Measurements from ENCODE around the gene GALNS. TPM values are rescaled to one million over a fixed set of nuclear protein-coding genes. Genes with fewer than 3 reads are reported as not detected.

GALNS gene
- polyA plus RNA-seq, 6 donors from 2014 or later, result 6.1 to 21.4 (median 9.5) TPM

- Mint-ChIP-seq H3K27ac (no peak overlapping the region), H3K4me1 (peaks cover 0 to 6% (median 0%) of the 10 kb centered on the region in 3 donors), H3K27me3 (no peaks in the 10 kb centered on the region), H3K36me3 (no peaks in the 10 kb centered on the region), H3K9me3 (no peaks in the 10 kb centered on the region), H3K4me3 (no peak overlapping the region)
- DNase-seq (no peak), ATAC-seq (ENCODE audit: low read depth in 2 of 2) (no peak)
These were observed 16.0 kb downstream of the GALNS start for GRCh38 chr16:88840600-88841215.

- ATAC-seq (ENCODE audit: low read depth in 2 of 2) (no peak), DNase-seq (no peak)
- no peaks in the 10 kb centered on the region for H3K9me3 Mint-ChIP-seq
- H3K36me3 Mint-ChIP-seq, result no peaks in the 10 kb centered on the region
- no peak overlapping the region for H3K4me3 Mint-ChIP-seq
- no peak overlapping the region for H3K27ac Mint-ChIP-seq
- no peaks in the 10 kb centered on the region for H3K27me3 Mint-ChIP-seq
- H3K4me1 Mint-ChIP-seq, result peaks cover 0 to 6% (median 0%) of the 10 kb centered on the region in 3 donors
These were observed 16.8 kb downstream of the GALNS start for GRCh38 chr16:88839745-88840599.

GRCh38 chr16:88839026-88839529 lies 17.7 kb downstream of the GALNS start:
- Mint-ChIP-seq H3K9me3 (no peaks in the 10 kb centered on the region), H3K27ac (no peak overlapping the region), H3K36me3 (no peaks in the 10 kb centered on the region), H3K27me3 (no peaks in the 10 kb centered on the region), H3K4me1 (peaks cover 0 to 6% (median 0%) of the 10 kb centered on the region in 3 donors), H3K4me3 (no peak overlapping the region)
- DNase-seq (no peak), ATAC-seq (ENCODE audit: low read depth in 2 of 2) (no peak)

GRCh38 chr16:88838566-88838965 lies 18.2 kb downstream of the GALNS start:
- no peaks in the 10 kb centered on the region for H3K36me3 Mint-ChIP-seq
- DNase-seq (no peak), ATAC-seq (ENCODE audit: low read depth in 2 of 2) (no peak)
- no peaks in the 10 kb centered on the region for H3K9me3 Mint-ChIP-seq
- no peak overlapping the region for H3K4me3 Mint-ChIP-seq
- peaks cover 0 to 6% (median 1%) of the 10 kb centered on the region in 3 donors for H3K4me1 Mint-ChIP-seq
- no peaks in the 10 kb centered on the region for H3K27me3 Mint-ChIP-seq
- H3K27ac Mint-ChIP-seq, result no peak overlapping the region

- DNase-seq (no peak), ATAC-seq (ENCODE audit: low read depth in 2 of 2) (no peak)
- no peak overlapping the region for H3K27ac Mint-ChIP-seq
- H3K4me1 Mint-ChIP-seq, result peaks cover 0 to 5% (median 0%) of the 10 kb centered on the region in 3 donors
- no peak overlapping the region for H3K4me3 Mint-ChIP-seq
- H3K27me3 Mint-ChIP-seq, result no peaks in the 10 kb centered on the region
- no peaks in the 10 kb centered on the region for H3K9me3 Mint-ChIP-seq
- H3K36me3 Mint-ChIP-seq, result no peaks in the 10 kb centered on the region
These were observed 18.9 kb downstream of the GALNS start for GRCh38 chr16:88837806-88838205.

- ATAC-seq (ENCODE audit: low read depth in 2 of 2) (no peak), DNase-seq (no peak)
- Mint-ChIP-seq H3K9me3 (no peaks in the 10 kb centered on the region), H3K27me3 (no peaks in the 10 kb centered on the region), H3K27ac (no peak overlapping the region), H3K4me1 (peaks cover 0 to 5% (median 0%) of the 10 kb centered on the region in 3 donors), H3K4me3 (no peak overlapping the region), H3K36me3 (no peaks in the 10 kb centered on the region)
These were observed 20.0 kb downstream of the GALNS start for GRCh38 chr16:88836791-88837190.

- DNase-seq (no peak), ATAC-seq (ENCODE audit: low read depth in 2 of 2) (no peak)
- Mint-ChIP-seq H3K4me3 (no peak overlapping the region), H3K9me3 (no peaks in the 10 kb centered on the region), H3K27ac (peak overlapping the region in 1 of 6 donors; percentile 81), H3K27me3 (no peaks in the 10 kb centered on the region), H3K36me3 (no peaks in the 10 kb centered on the region), H3K4me1 (peaks cover 0 to 5% (median 0%) of the 10 kb centered on the region in 3 donors)
These were observed 20.9 kb downstream of the GALNS start for GRCh38 chr16:88835818-88836217.

- DNase-seq (no peak), ATAC-seq (ENCODE audit: low read depth in 2 of 2) (no peak)
- Mint-ChIP-seq H3K36me3 (no peaks in the 10 kb centered on the region), H3K4me1 (peaks cover 0 to 5% (median 0%) of the 10 kb centered on the region in 3 donors), H3K27ac (peak overlapping the region in 1 of 6 donors; percentile 81), H3K9me3 (no peaks in the 10 kb centered on the region), H3K27me3 (no peaks in the 10 kb centered on the region), H3K4me3 (no peak overlapping the region)
These were observed 21.4 kb downstream of the GALNS start for GRCh38 chr16:88835383-88835782.

- H3K9me3 Mint-ChIP-seq, result no peaks in the 10 kb centered on the region
- no peak overlapping the region for H3K4me3 Mint-ChIP-seq
- H3K27ac Mint-ChIP-seq, result no peak overlapping the region
- no peaks in the 10 kb centered on the region for H3K36me3 Mint-ChIP-seq
- ATAC-seq (ENCODE audit: low read depth in 2 of 2), result no peak
- no peaks in the 10 kb centered on the region for H3K27me3 Mint-ChIP-seq
- peaks cover 0 to 5% (median 0%) of the 10 kb centered on the region in 3 donors for H3K4me1 Mint-ChIP-seq
- no peak for DNase-seq
These were observed 22.1 kb downstream of the GALNS start for GRCh38 chr16:88834670-88835069.

GRCh38 chr16:88833086-88833485 lies 23.7 kb downstream of the GALNS start:
- H3K9me3 Mint-ChIP-seq, result no peaks in the 10 kb centered on the region

GRCh38 chr16:88831838-88832237 lies 24.9 kb downstream of the GALNS start:
- Mint-ChIP-seq H3K9me3 (no peaks in the 10 kb centered on the region), H3K4me3 (no peak overlapping the region), H3K4me1 (peaks cover 0 to 5% (median 0%) of the 10 kb centered on the region in 3 donors), H3K27me3 (no peaks in the 10 kb centered on the region), H3K27ac (no peak overlapping the region), H3K36me3 (no peaks in the 10 kb centered on the region)
- no peak for DNase-seq
- no peak for ATAC-seq (ENCODE audit: low read depth in 2 of 2)

More at GRCh38 chr16:88833086-88833485, 23.7 kb downstream of the GALNS start:
- no peak for ATAC-seq (ENCODE audit: low read depth in 2 of 2)
- Mint-ChIP-seq H3K36me3 (no peaks in the 10 kb centered on the region), H3K4me3 (no peak overlapping the region), H3K27me3 (no peaks in the 10 kb centered on the region), H3K27ac (peak overlapping the region in 1 of 6 donors; percentile 81), H3K4me1 (peaks cover 0 to 5% (median 0%) of the 10 kb centered on the region in 3 donors)
- DNase-seq, result no peak

- ATAC-seq (ENCODE audit: low read depth in 2 of 2) (no peak), DNase-seq (no peak)
- no peak overlapping the region for H3K27ac Mint-ChIP-seq
- H3K4me3 Mint-ChIP-seq, result no peak overlapping the region
- H3K27me3 Mint-ChIP-seq, result no peaks in the 10 kb centered on the region
- H3K9me3 Mint-ChIP-seq, result no peaks in the 10 kb centered on the region
- H3K36me3 Mint-ChIP-seq, result no peaks in the 10 kb centered on the region
- peaks cover 0 to 5% (median 2%) of the 10 kb centered on the region in 3 donors for H3K4me1 Mint-ChIP-seq
These were observed 26.0 kb downstream of the GALNS start for GRCh38 chr16:88830783-88831182.

GRCh38 chr16:88830258-88830657 lies 26.5 kb downstream of the GALNS start:
- Mint-ChIP-seq H3K4me1 (peaks cover 0 to 5% (median 3%) of the 10 kb centered on the region in 3 donors), H3K36me3 (no peaks in the 10 kb centered on the region), H3K9me3 (no peaks in the 10 kb centered on the region), H3K27me3 (no peaks in the 10 kb centered on the region), H3K27ac (no peak overlapping the region), H3K4me3 (no peak overlapping the region)
- DNase-seq (no peak), ATAC-seq (ENCODE audit: low read depth in 2 of 2) (no peak)

GRCh38 chr16:88828711-88829110 lies 28.0 kb downstream of the GALNS start:
- no peaks in the 10 kb centered on the region for H3K36me3 Mint-ChIP-seq
- no peak for DNase-seq
- H3K27me3 Mint-ChIP-seq, result no peaks in the 10 kb centered on the region
- ATAC-seq (ENCODE audit: low read depth in 2 of 2), result no peak
- no peak overlapping the region for H3K27ac Mint-ChIP-seq
- no peaks in the 10 kb centered on the region for H3K9me3 Mint-ChIP-seq
- H3K4me1 Mint-ChIP-seq, result peaks cover 0 to 5% (median 3%) of the 10 kb centered on the region in 3 donors
- H3K4me3 Mint-ChIP-seq, result peak overlapping the region in 1 of 8 donors; percentile 47

Measured in naive B cell (primary cell).